ENCODE measurements around the gene DNAH5.

DNA sequence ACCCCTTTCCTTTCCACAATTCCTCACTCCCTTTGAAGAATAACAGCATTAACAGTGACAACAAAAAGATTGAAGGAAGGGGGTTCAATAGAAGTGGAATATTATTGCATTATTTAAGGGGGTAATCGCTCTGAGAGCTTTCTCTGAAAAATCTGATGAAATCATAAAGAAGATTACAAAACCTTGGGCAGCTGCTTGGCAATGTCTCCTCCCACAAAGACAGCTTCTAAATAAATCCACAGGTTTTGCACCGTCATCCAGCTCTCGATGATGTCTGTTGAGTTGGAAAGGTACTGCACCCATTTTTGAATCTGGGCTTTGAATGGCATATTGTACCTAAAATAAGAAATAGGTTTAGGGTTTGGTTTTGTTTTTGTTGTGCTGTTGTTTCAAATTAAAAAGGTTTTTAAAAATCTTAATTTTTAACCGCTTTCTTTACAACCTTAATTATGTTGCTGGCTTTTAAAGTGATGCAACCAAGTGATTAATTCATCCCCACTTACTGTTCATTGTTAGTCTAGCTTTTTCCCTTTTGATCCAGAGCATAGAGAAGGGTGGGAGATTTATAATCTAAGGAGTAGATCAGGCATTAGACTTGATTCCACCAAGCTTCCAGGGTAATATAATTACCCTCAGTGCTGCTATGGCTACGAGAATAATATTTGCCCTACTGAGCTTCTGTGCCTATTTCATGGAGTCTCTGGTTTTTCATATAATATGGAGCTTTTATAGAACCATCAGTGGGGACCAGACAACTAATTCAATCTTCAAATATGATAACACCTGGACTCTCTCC is 85.0 kb downstream of the DNAH5 start:
- TF ChIP-seq, protein P1, sequence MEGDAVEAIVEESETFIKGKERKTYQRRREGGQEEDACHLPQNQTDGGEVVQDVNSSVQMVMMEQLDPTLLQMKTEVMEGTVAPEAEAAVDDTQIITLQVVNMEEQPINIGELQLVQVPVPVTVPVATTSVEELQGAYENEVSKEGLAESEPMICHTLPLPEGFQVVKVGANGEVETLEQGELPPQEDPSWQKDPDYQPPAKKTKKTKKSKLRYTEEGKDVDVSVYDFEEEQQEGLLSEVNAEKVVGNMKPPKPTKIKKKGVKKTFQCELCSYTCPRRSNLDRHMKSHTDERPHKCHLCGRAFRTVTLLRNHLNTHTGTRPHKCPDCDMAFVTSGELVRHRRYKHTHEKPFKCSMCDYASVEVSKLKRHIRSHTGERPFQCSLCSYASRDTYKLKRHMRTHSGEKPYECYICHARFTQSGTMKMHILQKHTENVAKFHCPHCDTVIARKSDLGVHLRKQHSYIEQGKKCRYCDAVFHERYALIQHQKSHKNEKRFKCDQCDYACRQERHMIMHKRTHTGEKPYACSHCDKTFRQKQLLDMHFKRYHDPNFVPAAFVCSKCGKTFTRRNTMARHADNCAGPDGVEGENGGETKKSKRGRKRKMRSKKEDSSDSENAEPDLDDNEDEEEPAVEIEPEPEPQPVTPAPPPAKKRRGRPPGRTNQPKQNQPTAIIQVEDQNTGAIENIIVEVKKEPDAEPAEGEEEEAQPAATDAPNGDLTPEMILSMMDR (IDR thresholded peaks at IDR 0.05), result no peak
- no peak for TF ChIP-seq POLR2A (IDR thresholded peaks at IDR 0.05)

Data from right lobe of liver (tissue), 4 donors.